Activated effector memory CD4-positive, alpha-beta T cell treated with Interleukin-2 at 50 U/mL for 16 hours (primary cell): Measurements from ENCODE around the gene MFF.
"Not testable (repeated sequence)": the region's sequence is repeated elsewhere in the genome, so short reads cannot be mapped to it uniquely, and the experiment has no call there.

Experiments used
- DNase-seq: peaks from one replicate; pipeline ENCODE4 v3.0.0-alpha.2; 2020

Gene MFF

DNA sequence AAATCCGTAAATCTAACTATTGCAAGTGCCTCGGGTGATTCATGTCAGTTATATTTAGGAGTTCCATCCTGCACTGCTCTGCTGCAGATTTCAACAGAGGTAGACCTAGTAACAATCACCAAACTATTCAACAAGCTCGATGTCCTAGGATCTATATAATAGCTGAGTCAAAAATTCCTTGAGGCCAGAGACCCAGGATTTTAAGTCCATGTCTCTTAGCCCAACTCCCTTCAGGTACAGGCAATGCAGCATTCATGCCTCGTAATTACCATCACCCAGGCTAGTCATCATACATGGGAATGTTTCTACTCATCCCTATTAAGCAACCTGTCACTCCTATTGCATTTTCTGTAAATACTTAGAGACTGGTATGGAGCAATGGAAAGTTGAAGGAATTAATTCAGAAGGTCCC is 53.3 kb downstream of the MFF start:
- no peak for DNase-seq

DNA sequence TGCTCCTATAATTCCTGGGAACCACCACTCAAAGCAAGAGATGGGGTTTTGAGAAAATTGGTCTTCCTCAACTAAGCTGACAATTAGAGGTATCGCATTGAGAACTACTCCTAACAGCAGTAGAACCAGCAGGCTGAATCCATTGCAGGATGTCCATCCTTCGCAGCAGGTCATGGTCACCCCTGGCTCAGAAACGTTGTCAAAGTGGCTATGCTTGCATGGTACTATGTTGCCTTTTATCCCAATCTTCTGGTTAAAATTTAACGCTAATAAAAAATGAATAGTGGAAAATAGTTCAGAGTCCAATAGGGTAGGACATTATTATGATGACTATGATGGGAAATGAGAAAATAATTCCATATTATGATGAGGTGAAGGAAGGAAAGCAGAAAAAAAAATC is 54.0 kb downstream of the MFF start, which contains the start of gene TM4SF20:
TM4SF20 (minus strand) TSS at position 212 of the 400 bp plus-strand sequence; CDS start at position 174, 38 bp downstream.
- DNase-seq, result no peak

GRCh38 chr2:227382241-227382835 is 57.3 kb downstream of the MFF start:
- not testable (repeated sequence) for DNase-seq

DNA sequence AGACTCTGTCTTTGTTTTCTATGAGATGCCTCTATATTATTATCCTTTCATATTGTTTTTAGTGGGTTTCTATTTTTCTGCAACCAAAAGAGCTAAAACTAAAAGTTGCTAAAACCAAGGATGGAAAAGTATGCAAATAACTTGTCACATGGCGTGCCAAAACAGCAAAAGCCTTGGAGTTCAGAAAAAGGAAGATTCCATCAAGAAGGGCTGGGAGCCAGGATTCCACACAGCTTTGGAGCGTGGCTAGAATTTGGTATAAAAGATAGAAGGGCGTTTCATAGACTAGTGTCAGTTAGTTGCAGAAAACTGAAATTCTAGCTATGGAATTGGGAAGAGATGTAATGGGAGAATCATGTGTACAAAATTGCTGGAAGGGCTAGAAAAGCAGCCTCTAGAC is 58.6 kb downstream of the MFF start:
- DNase-seq, result no peak

GRCh38 chr2:227386630-227387029 is 61.6 kb downstream of the MFF start:
- no peak for DNase-seq

- DNase-seq, result not testable (repeated sequence)
Observed at GRCh38 chr2:227387583-227387982, 62.5 kb downstream of the MFF start, which contains the start of gene SCYGR1. SCYGR1 (minus strand) TSS chr2:227387949; CDS start chr2:227387949, 0 bp downstream.

DNA sequence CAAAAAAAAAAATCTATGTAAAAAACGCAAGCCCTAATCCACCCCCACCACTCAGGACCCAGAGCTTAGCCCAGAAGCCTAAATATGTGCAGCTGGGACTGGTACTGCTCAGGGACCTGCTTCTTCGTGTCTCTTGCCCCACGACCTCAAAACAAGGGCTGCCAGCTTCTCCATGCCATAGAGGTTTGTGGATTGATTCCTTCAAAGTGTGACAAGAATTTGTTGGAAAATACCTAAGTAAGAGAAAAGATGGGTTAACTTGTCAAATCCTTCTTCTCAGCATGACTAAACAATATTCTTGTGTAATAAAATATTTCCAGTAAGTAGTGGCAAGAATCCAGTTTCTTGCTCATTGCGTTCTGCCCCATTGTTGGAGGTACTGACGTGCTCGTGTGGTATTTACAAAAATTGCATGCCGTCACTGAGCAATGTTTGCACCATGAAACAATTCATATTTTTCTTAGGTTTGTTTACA is 63.5 kb downstream of the MFF start:
- no peak for DNase-seq

- no peak for DNase-seq
Observed at GRCh38 chr2:227389231-227389630, 64.2 kb downstream of the MFF start.

DNA sequence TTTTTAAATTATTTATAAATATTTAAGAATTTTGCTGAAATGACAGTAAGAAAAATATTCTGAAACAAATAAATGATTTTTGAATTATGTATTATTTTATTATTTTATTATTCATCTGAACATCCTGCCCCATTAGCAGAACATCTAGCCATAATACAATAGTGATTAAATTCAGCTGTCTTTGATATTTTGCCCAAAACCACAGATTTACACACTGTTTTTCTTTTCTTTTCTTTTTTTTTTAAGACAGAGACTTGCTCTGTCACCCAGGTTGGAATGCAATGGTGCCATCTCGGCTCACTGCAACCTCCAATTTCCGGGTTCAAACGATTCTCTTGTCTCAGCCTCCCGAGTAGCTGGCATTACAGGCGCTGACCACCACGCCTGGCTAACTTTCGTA is 64.6 kb downstream of the MFF start:
- DNase-seq, result no peak

DNA sequence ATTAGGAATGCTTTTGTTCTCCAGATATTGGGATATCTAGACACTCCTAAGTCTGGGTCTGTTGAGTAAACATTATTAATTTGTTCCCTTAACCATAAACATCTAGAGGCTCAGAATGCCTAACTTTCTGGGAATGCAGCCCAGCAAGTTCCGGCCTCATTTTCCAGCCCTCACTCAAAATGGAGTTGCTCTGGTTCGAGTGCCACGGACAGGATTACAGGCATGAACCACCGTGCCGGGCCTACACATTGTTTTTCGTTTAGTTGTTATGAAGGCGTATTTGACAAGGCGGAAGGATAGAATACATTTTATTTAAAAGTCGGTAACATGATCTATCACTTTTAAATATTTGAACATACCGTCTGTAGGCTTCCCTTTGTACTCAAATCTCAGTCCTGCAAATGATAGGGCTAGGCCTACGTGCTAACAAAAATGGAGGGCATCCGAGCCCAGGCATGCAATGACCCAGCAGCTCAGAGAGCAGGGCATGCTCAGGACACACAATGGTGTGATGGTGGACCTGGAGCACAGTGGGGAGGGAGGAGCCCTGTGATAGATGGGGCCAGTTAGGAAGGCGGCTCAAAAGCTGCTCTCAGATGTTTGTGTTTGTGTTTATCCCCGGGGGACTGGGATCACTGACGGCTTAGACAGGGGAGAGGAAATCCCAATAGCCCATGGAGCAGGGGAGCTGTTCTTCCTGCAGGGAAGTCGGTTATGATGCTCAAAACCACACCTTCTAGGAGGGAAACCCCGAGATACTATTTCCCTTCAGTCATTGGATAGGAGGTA is 65.6 kb downstream of the MFF start:
- no peak for DNase-seq

DNA sequence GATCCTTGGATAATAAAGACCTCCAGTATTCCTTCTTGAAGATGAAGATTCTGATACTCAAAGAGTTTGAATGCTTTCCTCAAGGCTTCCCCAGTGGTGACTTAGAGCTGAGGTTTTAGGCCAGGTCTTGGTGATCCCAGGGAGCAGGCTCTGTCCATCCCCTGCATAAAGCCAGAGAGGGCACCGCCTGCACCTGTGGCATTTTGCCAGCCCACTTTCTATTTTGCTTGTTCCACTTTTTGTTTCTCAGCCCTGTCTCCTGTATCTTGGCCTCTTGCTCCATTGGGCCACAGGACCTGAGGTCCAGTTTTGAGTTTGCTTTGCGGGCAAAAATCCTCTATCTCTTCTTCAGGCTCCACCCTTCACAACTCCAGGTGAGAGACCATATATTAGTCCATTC is 69.3 kb downstream of the MFF start:
- no peak for DNase-seq

- no peak for DNase-seq
Observed at GRCh38 chr2:227395556-227395955, 70.5 kb downstream of the MFF start.

DNA sequence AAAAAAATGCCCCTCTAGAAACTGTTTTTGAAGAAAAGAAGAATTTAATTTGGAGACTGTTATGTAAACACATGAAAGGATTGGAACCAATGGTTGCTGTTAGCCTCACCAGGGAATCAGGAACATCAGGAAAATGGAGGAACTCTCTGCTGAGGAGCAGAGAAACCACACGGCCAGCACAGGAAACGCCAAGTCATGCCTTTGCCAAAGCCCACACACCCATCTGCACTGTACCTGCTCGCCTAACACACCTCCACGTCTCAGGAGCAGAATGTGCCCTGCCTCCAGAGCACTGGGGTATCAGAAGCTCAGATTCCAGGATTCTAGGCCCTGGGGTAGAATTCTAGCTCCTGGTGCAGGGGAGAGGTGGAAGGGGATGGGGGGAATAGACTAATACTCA is 72.5 kb downstream of the MFF start:
- no peak for DNase-seq

DNA sequence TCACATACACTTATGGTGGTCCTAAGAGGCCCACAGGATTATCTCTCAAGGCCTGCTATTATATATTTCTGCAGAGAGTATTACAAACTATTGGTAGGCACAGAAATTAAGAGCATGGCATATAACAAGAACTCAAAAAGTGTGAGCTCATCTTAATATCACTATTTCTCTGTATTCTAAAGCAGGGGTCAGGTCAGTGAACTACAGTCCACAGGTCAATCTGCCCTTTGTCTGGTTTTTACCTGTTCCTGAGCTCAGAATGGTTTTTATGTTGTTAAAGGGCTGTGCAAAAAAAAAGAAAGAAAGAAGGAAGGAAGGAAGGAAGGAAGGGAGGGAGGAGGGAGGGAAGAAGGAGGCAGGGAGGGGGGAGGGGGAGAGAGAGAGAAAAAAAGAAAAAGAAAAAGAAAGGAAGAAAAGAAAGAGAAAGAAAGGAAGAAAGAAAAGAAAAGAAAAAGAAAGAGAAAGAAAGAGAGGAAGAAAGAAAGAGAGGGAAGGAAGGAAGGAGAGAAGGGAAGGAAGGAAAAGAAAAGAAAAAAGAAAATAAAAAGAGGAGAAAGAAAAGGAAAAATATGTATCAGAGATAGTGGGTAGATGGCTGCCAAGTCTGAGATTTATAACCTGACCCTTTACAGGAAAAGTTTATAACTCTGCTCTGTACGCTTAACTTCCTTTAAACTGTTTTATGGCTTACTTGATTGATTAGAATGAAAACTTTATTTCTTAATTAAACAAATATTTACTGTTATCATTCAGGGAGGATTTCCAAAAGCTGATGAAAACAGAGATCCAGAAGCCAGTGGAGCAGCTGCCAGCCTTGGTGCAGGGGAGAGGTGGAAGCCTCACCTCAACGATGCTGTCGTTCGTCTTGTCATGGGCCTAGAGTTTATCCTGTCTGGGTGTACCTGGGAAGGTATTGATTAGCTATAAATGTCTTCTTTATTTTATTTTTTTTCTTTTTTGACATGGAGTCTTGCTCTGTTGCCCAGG is 73.9 kb downstream of the MFF start:
- DNase-seq, result no peak

GRCh38 chr2:227401550-227401949 is 76.5 kb downstream of the MFF start:
- DNase-seq, result no peak

- no peak for DNase-seq
Observed at GRCh38 chr2:227402321-227402720, 77.3 kb downstream of the MFF start.

- no peak for DNase-seq
Observed at GRCh38 chr2:227402959-227403358, 77.9 kb downstream of the MFF start.

DNA sequence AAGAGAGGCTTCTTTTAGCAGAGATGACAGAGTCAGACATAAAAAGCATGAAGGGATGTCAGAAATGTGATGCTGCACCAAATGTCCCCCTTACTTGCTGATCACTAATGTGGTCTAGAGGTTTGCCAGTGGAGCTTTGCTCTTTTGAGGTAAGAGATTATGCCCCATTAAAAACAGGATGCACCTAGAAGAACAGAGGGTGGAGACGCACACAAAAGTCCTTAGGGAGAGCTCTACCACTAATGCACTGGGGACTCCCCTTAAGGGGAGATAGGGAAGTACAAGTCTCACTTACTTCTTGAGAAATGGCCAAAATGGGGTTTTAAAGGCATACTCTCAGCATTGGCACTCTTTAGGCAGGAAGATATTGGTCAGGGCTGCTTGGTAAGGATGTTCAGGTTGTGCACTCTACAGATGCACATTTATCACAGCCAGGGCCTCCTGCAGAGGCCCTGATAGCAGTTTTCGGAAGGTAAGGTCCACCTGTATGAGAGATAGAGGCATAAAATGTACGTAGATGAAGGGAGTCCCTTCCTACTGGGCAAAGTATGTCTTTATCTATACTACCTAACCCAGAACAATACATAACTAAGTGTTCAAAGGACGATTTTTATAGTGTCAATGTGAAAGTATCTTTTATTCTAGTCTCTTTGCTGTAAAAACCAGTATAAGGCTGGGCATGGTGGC is 79.7 kb downstream of the MFF start:
- DNase-seq, result no peak

DNA sequence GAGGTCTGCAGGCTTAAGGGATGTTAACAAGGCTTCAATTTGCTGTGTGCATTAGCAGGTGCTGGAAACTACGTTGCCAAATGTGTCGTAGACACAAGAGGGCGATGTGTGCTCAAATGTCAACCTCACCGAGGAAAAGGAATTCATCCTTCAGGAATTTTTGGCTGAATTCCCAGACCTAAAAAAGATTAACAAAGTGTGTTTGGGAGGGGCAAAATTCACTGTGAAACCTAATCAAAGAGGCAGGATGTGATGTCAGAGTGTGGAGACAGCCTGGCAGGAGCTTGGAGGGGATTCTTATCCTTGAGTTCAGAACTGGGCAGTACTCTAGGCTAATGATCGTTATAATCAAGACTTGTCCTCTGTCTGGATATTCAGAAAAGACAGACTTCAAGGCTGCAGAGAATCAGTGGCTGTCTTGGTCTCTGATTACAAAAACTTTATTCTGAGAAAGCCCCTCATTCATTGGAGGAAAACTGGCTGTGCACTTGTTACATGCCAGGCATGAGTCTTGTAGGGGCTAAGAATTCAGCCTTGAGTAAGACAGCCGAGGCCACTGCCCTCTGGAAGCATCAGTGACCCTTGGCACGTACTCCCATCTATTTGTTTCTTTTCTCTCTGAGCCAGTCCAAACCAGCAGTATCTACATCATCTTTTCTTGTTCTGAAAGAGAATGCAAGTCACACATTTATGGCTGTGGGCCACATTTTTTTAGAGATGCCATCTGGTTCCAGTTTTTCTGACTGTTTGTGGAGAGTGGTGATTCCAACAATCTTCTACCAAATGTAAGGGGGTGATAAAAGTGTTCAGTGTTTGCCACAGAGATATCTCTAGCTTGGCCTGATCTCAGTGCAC is 81.4 kb downstream of the MFF start:
- no peak for DNase-seq
